ENCODE results near the gene MDFIC.

The MDFIC gene

GRCh38 chr7:114922652-114923402 is 933 bp downstream of the MDFIC start:
- Mint-ChIP-seq H3K27me3 (ENCODE audit: low read depth, poor library complexity) (no peaks in the 10 kb centered on the region), H3K36me3 (ENCODE audit: low read depth) (no peaks in the 10 kb centered on the region), H3K27ac (no peak overlapping the region), H3K4me3 (peak overlapping the region; percentile 93), H3K4me1 (peaks cover 17% of the 10 kb centered on the region), H3K9me3 (no peaks in the 10 kb centered on the region)
- DNase-seq: peak; percentile 53
- TF ChIP-seq CTCF (IDR thresholded peaks at IDR 0.05): no peak

- Mint-ChIP-seq H3K9me3 (no peaks in the 10 kb centered on the region), H3K4me3 (peak overlapping the region; percentile 93), H3K36me3 (ENCODE audit: low read depth) (no peaks in the 10 kb centered on the region), H3K4me1 (peaks cover 17% of the 10 kb centered on the region), H3K27ac (no peak overlapping the region), H3K27me3 (ENCODE audit: low read depth, poor library complexity) (no peaks in the 10 kb centered on the region)
- TF ChIP-seq CTCF (IDR thresholded peaks at IDR 0.05): no peak
- DNase-seq: no peak
Observed at GRCh38 chr7:114923403-114923713, 1.5 kb downstream of the MDFIC start.

GRCh38 chr7:114924038-114924712 is 2.3 kb downstream of the MDFIC start:
- Mint-ChIP-seq H3K9me3 (no peaks in the 10 kb centered on the region), H3K4me3 (peak overlapping the region; percentile 93), H3K4me1 (peaks cover 17% of the 10 kb centered on the region), H3K27me3 (ENCODE audit: low read depth, poor library complexity) (no peaks in the 10 kb centered on the region), H3K27ac (no peak overlapping the region), H3K36me3 (ENCODE audit: low read depth) (no peaks in the 10 kb centered on the region)
- no peak for TF ChIP-seq CTCF (IDR thresholded peaks at IDR 0.05)
- no peak for DNase-seq

- no peak overlapping the region for H3K4me3 Mint-ChIP-seq
- no peaks in the 10 kb centered on the region for H3K27me3 Mint-ChIP-seq (ENCODE audit: low read depth, poor library complexity)
- H3K9me3 Mint-ChIP-seq: no peaks in the 10 kb centered on the region
- no peak for DNase-seq
- TF ChIP-seq CTCF (IDR thresholded peaks at IDR 0.05): no peak
- H3K36me3 Mint-ChIP-seq (ENCODE audit: low read depth): no peaks in the 10 kb centered on the region
- H3K4me1 Mint-ChIP-seq: peaks cover 17% of the 10 kb centered on the region
- no peak overlapping the region for H3K27ac Mint-ChIP-seq
Observed at GRCh38 chr7:114925434-114925833, 3.5 kb downstream of the MDFIC start.

GRCh38 chr7:114928060-114928459 is 6.2 kb downstream of the MDFIC start:
- no peak for DNase-seq
- peaks cover 17% of the 10 kb centered on the region for H3K4me1 Mint-ChIP-seq
- H3K9me3 Mint-ChIP-seq: no peaks in the 10 kb centered on the region
- H3K4me3 Mint-ChIP-seq: no peak overlapping the region
- H3K27ac Mint-ChIP-seq: no peak overlapping the region
- no peak for TF ChIP-seq CTCF (IDR thresholded peaks at IDR 0.05)
- H3K27me3 Mint-ChIP-seq (ENCODE audit: low read depth, poor library complexity): no peaks in the 10 kb centered on the region
- peaks cover 3% of the 10 kb centered on the region for H3K36me3 Mint-ChIP-seq (ENCODE audit: low read depth)

- H3K9me3 Mint-ChIP-seq: no peaks in the 10 kb centered on the region
- DNase-seq: no peak
- H3K27me3 Mint-ChIP-seq (ENCODE audit: low read depth, poor library complexity): no peaks in the 10 kb centered on the region
- H3K4me3 Mint-ChIP-seq: no peak overlapping the region
- peaks cover 4% of the 10 kb centered on the region for H3K4me1 Mint-ChIP-seq
- no peak for TF ChIP-seq CTCF (IDR thresholded peaks at IDR 0.05)
- peaks cover 3% of the 10 kb centered on the region for H3K36me3 Mint-ChIP-seq (ENCODE audit: low read depth)
- no peak overlapping the region for H3K27ac Mint-ChIP-seq
Observed at GRCh38 chr7:114929570-114929969, 7.7 kb downstream of the MDFIC start.
